NCI-H345 (cell line): ENCODE results near the gene FRA10AC1.

ENCODE experiments used
- DNase-seq: peaks from one replicate; lab custom pipeline; 2025; lab: John Stamatoyannopoulos, UW

Gene FRA10AC1

GRCh38 chr10:93702210-93703001 is at the start of gene FRA10AC1:
Gene FRA10AC1, minus strand, starts transcription at chr10:93702592. Its CDS starts 2,486 bp downstream, at chr10:93700106.
- peak; percentile 89 for DNase-seq

- no peak for DNase-seq
Observed at GRCh38 chr10:93751832-93752231, 49.4 kb upstream of the FRA10AC1 start.

GRCh38 chr10:93751124-93751523 is 48.7 kb upstream of the FRA10AC1 start:
- DNase-seq: no peak

GRCh38 chr10:93749218-93749799 is 46.9 kb upstream of the FRA10AC1 start:
- DNase-seq: no peak

GRCh38 chr10:93746844-93747284 is 44.5 kb upstream of the FRA10AC1 start:
- peak; percentile 75 for DNase-seq

- no peak for DNase-seq
Observed at GRCh38 chr10:93745408-93746065, 43.1 kb upstream of the FRA10AC1 start.

GRCh38 chr10:93742633-93743349 is 40.4 kb upstream of the FRA10AC1 start:
- no peak for DNase-seq

GRCh38 chr10:93741367-93741766 is 39.0 kb upstream of the FRA10AC1 start:
- no peak for DNase-seq

- no peak for DNase-seq
Observed at GRCh38 chr10:93726024-93726423, 23.6 kb upstream of the FRA10AC1 start.

GRCh38 chr10:93723153-93723552 is 20.8 kb upstream of the FRA10AC1 start:
- DNase-seq: no peak

GRCh38 chr10:93722550-93722949 is 20.2 kb upstream of the FRA10AC1 start:
- DNase-seq: no peak

GRCh38 chr10:93719901-93720300 is 17.5 kb upstream of the FRA10AC1 start:
- DNase-seq: no peak

GRCh38 chr10:93718937-93719725 is 16.7 kb upstream of the FRA10AC1 start:
- no peak for DNase-seq

GRCh38 chr10:93716766-93717165 is 14.4 kb upstream of the FRA10AC1 start:
- DNase-seq: no peak

GRCh38 chr10:93715345-93715744 is 13.0 kb upstream of the FRA10AC1 start:
- no peak for DNase-seq

GRCh38 chr10:93712593-93712992 is 10.2 kb upstream of the FRA10AC1 start:
- no peak for DNase-seq

GRCh38 chr10:93711891-93712290 is 9.5 kb upstream of the FRA10AC1 start:
- DNase-seq: no peak

- DNase-seq: no peak
Observed at GRCh38 chr10:93710333-93710909, 8.0 kb upstream of the FRA10AC1 start.

- no peak for DNase-seq
Observed at GRCh38 chr10:93707623-93708022, 5.2 kb upstream of the FRA10AC1 start.

- DNase-seq: no peak
Observed at GRCh38 chr10:93704451-93704850, 2.1 kb upstream of the FRA10AC1 start.

- DNase-seq: no peak
Observed at GRCh38 chr10:93703841-93704240, 1.4 kb upstream of the FRA10AC1 start.
